Hepatocyte (in vitro differentiated cells): Measurements from ENCODE around the gene TOB1. TPM values are rescaled to one million over a fixed set of nuclear protein-coding genes. Genes with fewer than 3 reads are reported as not detected.

Source experiments
- DNase-seq: peaks from one replicate; pipeline ENCODE4 v3.0.0-alpha.2; 2016; ENCODE audit warnings: low spot score
- H2AFZ ChIP-seq: fragments of 200-600 bp; sonication (generic); 2 replicates; pipeline ENCODE4 v1.6.0; 2016; ENCODE audit warnings: antibody characterized with exemption, mild to moderate bottlenecking
- H3K27ac ChIP-seq: fragments of 200-600 bp; sonication (generic); 2 replicates; pipeline ENCODE4 v1.5.1; 2016; ENCODE audit warnings: mild to moderate bottlenecking
- H3K27me3 ChIP-seq: fragments of 200-600 bp; sonication (generic); 2 replicates; pipeline ENCODE4 v1.6.1; 2016
- H3K36me3 ChIP-seq: fragments of 200-600 bp; sonication (generic); replicated peaks from 2 replicates; pipeline ENCODE4 v1.5.1; 2016; ENCODE audit warnings: low read depth; ENCODE audit not compliant: insufficient read depth
- H3K4me1 ChIP-seq: fragments of 200-600 bp; sonication (generic); 2 replicates; pipeline ENCODE4 v1.5.1; 2016; ENCODE audit warnings: mild to moderate bottlenecking, moderate library complexity; ENCODE audit not compliant: insufficient read depth
- H3K4me2 ChIP-seq: fragments of 200-600 bp; sonication (generic); 2 replicates; pipeline ENCODE4 v1.6.0; 2016
- H3K4me3 ChIP-seq: fragments of 200-600 bp; sonication (generic); 2 replicates; pipeline ENCODE4 v1.5.1; 2016; ENCODE audit warnings: mild to moderate bottlenecking
- H3K79me2 ChIP-seq: fragments of 200-600 bp; sonication (generic); 2 replicates; pipeline ENCODE4 v1.6.0; 2017; ENCODE audit warnings: mild to moderate bottlenecking
- H3K9me2 ChIP-seq: fragments of 200-600 bp; sonication (generic); replicated peaks from 2 replicates; pipeline ENCODE4 v1.6.0; 2017; ENCODE audit warnings: mild to moderate bottlenecking; ENCODE audit not compliant: insufficient read depth
- H3K9me3 ChIP-seq: fragments of 200-600 bp; sonication (generic); 2 replicates; pipeline ENCODE4 v1.5.1; 2016; ENCODE audit warnings: low read depth, mild to moderate bottlenecking
- H4K20me1 ChIP-seq: fragments of 200-600 bp; sonication (generic); 2 replicates; pipeline ENCODE4 v1.6.0; 2016; ENCODE audit warnings: mild to moderate bottlenecking; ENCODE audit not compliant: insufficient read depth, poor library complexity, severe bottlenecking
- CTCF ChIP-seq: fragments of 200-600 bp; sonication (generic); IDR thresholded peaks from 2 replicates; pipeline ENCODE4 v1.5.1; 2016; ENCODE audit warnings: antibody characterized with exemption, mild to moderate bottlenecking; ENCODE audit not compliant: poor library complexity
- EZH2 ChIP-seq: fragments of 200-600 bp; sonication (generic); IDR thresholded peaks from 2 replicates; pipeline ENCODE4 v1.6.1; 2016; ENCODE audit warnings: antibody characterized with exemption, mild to moderate bottlenecking, borderline replicate concordance
- EZH2phosphoT487 ChIP-seq: fragments of 200-600 bp; sonication (generic); IDR thresholded peaks from one replicate; pipeline ENCODE4 v1.6.1; 2018; ENCODE audit warnings: antibody characterized with exemption, mild to moderate bottlenecking, low read depth, moderate library complexity; ENCODE audit not compliant: unreplicated experiment, severe bottlenecking
- WGBS: methylation state at CpG from one replicate; pipeline ENCODE4 v1.1.6; 2016; ENCODE audit warnings: low lambda C conversion rate; ENCODE audit errors: missing lambda C conversion rate; 5-methylcytosine and 5-hydroxymethylcytosine counted together
- polyA plus RNA-seq: library from polyadenylated mRNA; unstranded; fragments of >200 nt; fragmentation: Nextera tagmentation; extraction: Ambion mirVana; gene quantifications from 2 replicates; pipeline ENCODE4 v1.2.1, GENCODE V29; 2016
- total RNA-seq: library from RNA; depleted of rRNA; stranded (reverse); fragments of >200 nt; gene quantifications from 2 replicates; pipeline ENCODE4 v1.2.3, GENCODE V29; 2014

The TOB1 gene
- total and polyA plus RNA-seq, 2 experiments from 2014 or later: 43.2 to 52.1 TPM

GRCh38 chr17:50872710-50873424 lies 6.7 kb upstream of the TOB1 start:
- TF ChIP-seq CTCF: no peak
- no peak for TF ChIP-seq EZH2
- no peak for TF ChIP-seq EZH2phosphoT487
- Histone ChIP-seq H3K27ac (no peak overlapping the region), H2AFZ (no peak overlapping the region), H3K4me1 (peaks cover 12% of the 10 kb centered on the region), H3K4me3 (no peak overlapping the region), H3K36me3 (no peaks in the 10 kb centered on the region), H3K9me2 (no peaks in the 10 kb centered on the region), H3K27me3 (no peaks in the 10 kb centered on the region), H3K79me2 (peaks cover 17% of the 10 kb centered on the region), H4K20me1 (no peaks in the 10 kb centered on the region), H3K9me3 (no peaks in the 10 kb centered on the region), H3K4me2 (no peak overlapping the region)
- 85% methylated on average over 4 of the region's 4 CpGs for WGBS
- DNase-seq: no peak

GRCh38 chr17:50871898-50872297 lies 5.7 kb upstream of the TOB1 start:
- Histone ChIP-seq H3K27me3 (no peaks in the 10 kb centered on the region), H3K27ac (no peak overlapping the region), H2AFZ (no peak overlapping the region), H4K20me1 (no peaks in the 10 kb centered on the region), H3K36me3 (no peaks in the 10 kb centered on the region), H3K79me2 (peaks cover 17% of the 10 kb centered on the region), H3K4me2 (no peak overlapping the region), H3K4me1 (peaks cover 12% of the 10 kb centered on the region), H3K9me2 (no peaks in the 10 kb centered on the region), H3K9me3 (no peaks in the 10 kb centered on the region), H3K4me3 (no peak overlapping the region)
- 65% methylated on average over 2 of the region's 2 CpGs for WGBS
- TF ChIP-seq EZH2phosphoT487: no peak
- no peak for TF ChIP-seq CTCF
- TF ChIP-seq EZH2: no peak
- peak; percentile 25 for DNase-seq

- no peaks in the 10 kb centered on the region for H3K36me3 ChIP-seq
- H3K4me2 ChIP-seq: no peak overlapping the region
- no peaks in the 10 kb centered on the region for H3K9me2 ChIP-seq
- no peak overlapping the region for H3K4me3 ChIP-seq
- peaks cover 12% of the 10 kb centered on the region for H3K4me1 ChIP-seq
- peaks cover 17% of the 10 kb centered on the region for H3K79me2 ChIP-seq
- DNase-seq: no peak
- TF ChIP-seq EZH2phosphoT487 (no peak), CTCF (no peak), EZH2 (no peak)
- no peaks in the 10 kb centered on the region for H3K9me3 ChIP-seq
- 80% methylated on average over 4 of the region's 4 CpGs for WGBS
- H3K27ac ChIP-seq: no peak overlapping the region
- no peaks in the 10 kb centered on the region for H4K20me1 ChIP-seq
- no peak overlapping the region for H2AFZ ChIP-seq
- H3K27me3 ChIP-seq: no peaks in the 10 kb centered on the region
These were observed 5.2 kb upstream of the TOB1 start for GRCh38 chr17:50871364-50871763.

- H2AFZ ChIP-seq: no peak overlapping the region
- peak overlapping the region; percentile 99 for H3K27ac ChIP-seq
- H3K4me3 ChIP-seq: peak overlapping the region; percentile 18
- H3K79me2 ChIP-seq: peaks cover 41% of the 10 kb centered on the region
- H3K4me2 ChIP-seq: peak overlapping the region; percentile 85
- H4K20me1 ChIP-seq: peaks cover 17% of the 10 kb centered on the region
- 50% methylated on average over 1 of the region's 1 CpG for WGBS
- TF ChIP-seq EZH2: no peak
- no peak for DNase-seq
- peaks cover 12% of the 10 kb centered on the region for H3K4me1 ChIP-seq
- no peaks in the 10 kb centered on the region for H3K36me3 ChIP-seq
- H3K9me2 ChIP-seq: no peaks in the 10 kb centered on the region
- H3K9me3 ChIP-seq: no peaks in the 10 kb centered on the region
- H3K27me3 ChIP-seq: no peaks in the 10 kb centered on the region
These were observed 2.4 kb upstream of the TOB1 start for GRCh38 chr17:50868602-50869001.
